CD4-positive, alpha-beta T cell treated with Interleukin-21 for 1 hour (primary cell): ENCODE data around the gene DPP3.
"Not testable (repeated sequence)": the region's sequence is repeated elsewhere in the genome, so short reads cannot be mapped to it uniquely, and the experiment has no call there.

ENCODE experiments used
- DNase-seq: peaks from one replicate; pipeline ENCODE4 v3.0.0-alpha.2; 2020

Gene DPP3, protein sequence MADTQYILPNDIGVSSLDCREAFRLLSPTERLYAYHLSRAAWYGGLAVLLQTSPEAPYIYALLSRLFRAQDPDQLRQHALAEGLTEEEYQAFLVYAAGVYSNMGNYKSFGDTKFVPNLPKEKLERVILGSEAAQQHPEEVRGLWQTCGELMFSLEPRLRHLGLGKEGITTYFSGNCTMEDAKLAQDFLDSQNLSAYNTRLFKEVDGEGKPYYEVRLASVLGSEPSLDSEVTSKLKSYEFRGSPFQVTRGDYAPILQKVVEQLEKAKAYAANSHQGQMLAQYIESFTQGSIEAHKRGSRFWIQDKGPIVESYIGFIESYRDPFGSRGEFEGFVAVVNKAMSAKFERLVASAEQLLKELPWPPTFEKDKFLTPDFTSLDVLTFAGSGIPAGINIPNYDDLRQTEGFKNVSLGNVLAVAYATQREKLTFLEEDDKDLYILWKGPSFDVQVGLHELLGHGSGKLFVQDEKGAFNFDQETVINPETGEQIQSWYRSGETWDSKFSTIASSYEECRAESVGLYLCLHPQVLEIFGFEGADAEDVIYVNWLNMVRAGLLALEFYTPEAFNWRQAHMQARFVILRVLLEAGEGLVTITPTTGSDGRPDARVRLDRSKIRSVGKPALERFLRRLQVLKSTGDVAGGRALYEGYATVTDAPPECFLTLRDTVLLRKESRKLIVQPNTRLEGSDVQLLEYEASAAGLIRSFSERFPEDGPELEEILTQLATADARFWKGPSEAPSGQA

DNA sequence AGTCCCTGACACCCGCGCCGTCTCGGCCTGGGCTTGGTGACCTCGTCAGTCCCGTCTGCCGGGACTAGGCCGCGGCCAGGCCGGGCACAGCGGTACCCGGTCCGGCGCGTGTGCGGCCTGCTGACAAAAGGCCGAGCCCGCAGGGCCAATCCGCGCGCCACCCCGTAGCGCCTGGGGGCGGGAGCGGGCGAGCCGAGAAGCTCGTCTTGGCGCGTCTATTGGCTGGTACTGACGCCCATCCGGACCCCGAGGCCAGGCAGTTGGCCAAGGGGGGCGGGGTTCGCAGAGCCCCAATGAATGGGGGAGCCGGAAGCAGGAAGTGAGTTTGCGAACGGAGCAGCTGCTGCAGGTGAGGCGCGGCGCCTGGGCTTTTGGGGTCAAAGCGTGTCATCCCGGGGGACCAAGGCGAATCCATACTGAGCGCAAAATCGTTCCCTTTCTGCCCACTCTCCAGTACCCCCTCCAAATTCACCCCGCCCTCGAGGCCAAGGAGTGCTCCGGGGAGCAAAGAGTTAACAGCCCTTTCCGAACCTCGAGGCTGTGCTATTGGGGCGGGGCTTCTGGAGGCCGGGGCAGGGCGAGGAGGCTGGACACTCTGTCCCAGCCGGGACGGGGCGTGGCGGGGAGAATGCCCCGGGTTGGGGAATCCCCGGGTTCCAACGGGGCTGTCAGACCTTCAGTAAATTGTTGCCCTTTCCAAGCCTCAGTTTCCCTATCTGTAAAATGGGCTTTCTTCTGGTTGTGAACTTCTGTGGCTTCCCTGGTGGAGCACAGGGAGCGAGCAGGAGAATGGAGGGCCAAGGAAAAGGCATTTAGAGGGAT, at the start of gene DPP3:
Gene DPP3 (plus strand): TSS at position 318 of the 822 bp plus-strand sequence. CDS start 1,767 bp downstream, outside the sequence.
- peak; percentile 95 for DNase-seq

DNA sequence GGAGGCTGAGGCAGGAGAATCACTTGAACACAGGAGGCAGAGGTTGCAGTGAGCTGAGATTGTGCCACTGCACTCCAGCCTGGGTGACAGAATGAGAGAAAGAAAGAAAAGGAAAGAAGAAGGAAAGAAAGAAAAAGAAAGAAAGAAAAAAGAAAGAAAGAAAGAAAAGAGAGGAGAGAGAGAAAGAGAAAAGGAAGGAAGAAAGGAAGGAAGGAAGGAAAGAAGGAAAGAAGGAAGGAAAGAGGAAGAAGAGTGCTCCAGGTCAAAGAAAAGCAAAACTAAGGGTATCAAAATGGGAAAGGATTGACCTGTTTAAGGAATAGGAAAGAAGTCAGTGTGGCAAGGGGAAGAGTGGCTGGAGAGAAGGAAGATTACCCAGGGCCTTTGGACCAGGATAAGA, 48.9 kb upstream of the DPP3 start:
- not testable (repeated sequence) for DNase-seq

DNA sequence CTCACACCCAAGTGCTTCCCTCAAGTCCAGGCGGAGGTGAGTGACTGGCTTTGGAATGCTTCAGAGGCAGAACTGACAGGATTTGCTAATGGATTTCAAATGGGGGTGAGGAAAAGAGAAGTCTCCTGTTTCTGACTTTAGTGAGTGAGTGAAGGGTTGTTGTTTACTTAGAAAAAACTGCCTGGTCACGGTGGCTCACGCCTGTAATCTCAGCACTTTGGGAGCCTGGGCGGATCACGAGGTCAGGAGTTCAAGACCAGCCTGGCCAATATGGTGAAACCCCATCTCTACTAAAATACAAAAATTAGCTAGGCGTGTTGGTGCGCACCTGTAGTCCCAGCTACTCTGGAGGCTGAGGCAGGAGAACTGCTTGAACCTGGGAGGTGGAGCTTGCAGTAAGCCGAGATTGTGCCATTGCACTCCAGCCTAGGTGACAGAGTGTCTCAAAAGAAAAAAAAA, 48.3 kb upstream of the DPP3 start:
- DNase-seq: not testable (repeated sequence)

DNA sequence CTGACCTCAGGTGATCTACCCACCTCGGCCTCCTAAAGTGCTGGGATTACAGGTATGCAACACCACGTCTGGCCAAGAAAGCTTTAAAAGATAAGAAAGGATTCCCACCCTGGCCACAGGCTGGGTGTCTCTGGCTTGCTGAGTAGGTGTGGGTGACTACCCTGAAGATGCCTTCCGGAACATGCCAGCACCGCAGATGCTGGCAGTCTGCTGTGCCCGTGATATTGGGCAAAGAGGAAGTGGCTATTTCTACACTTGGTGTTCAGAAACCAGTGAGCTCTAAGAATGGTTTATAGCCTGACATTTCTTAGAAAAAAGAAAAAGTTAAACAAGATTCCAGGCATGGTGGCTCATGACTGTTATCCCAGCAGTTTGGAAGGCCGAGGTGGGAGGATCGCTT, 47.6 kb upstream of the DPP3 start:
- no peak for DNase-seq

DNA sequence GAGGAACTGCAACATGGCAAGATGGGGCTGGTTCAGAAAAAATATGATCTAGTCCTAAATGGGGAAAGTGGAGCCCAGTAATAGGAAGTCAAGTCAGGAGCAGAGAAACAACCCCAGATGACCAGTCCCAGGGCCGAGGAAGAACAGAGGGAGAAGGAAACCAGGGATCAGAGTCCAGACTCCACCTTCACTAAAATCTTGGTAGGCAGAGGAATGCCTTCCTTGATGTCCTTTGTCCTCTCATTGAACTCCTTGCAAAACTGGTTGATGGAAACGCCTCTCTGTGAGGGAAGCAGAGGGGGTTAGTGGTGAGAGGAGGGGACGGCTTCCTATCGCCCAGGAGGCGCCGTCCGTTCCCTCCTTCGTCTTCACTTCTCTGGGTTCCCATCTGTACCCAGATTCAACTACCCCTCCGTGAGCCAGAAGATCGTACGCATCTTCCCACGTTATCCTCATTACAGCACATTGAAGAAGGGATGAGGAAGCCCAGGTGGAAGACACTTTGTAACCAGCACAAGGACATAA, 42.2 kb upstream of the DPP3 start:
- no peak for DNase-seq

DNA sequence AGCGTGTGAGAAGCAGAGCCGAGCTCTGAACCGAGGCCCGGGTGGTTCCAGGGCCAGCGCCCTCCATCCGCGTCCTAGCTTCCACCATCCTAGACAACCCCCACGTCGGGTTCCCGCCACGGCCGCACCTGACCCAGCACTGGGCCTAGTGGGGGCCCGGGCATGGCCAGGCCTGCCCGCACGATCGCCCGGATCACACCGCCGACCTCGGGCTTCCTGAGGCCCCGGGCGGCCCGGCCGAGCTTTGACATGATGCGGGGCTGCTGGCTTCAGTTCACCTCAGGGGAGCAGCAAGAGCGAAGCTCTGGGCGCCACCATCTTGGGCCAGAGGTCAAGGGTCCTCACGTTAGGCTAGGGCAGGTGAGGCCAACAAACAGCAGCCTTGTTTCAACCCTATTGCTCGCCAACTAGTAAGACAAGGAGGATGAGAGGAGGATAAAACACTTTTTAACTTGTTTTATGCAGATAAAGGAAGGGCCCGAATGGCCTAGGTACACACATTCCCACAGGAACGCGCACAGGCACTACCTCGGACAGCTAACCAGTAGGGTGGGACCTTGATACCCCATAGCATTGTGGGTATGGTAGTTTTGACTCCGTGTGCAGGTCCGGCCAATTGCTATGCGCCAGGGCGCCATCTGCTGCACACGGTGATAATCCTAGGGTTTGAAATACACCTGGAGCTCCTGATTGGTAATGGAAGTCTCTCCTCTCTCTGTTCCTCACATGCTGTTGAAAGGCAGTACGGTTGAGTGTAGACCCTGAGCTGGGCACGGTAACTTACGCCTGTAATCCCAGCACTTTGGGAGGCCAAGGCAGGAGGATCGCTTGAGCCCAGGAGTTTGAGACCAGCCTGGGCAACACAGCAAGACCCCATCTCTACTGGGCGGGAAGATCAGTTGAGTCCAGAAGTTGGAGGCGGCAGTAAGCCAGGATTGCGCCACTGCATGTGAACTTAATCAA, 41.4 kb upstream of the DPP3 start, which contains the start of gene MRPL11:
Gene MRPL11 (minus strand): TSS at position 345 of the 963 bp plus-strand sequence. CDS start 94 bp downstream, at position 251.
- peak; percentile 92 for DNase-seq

DNA sequence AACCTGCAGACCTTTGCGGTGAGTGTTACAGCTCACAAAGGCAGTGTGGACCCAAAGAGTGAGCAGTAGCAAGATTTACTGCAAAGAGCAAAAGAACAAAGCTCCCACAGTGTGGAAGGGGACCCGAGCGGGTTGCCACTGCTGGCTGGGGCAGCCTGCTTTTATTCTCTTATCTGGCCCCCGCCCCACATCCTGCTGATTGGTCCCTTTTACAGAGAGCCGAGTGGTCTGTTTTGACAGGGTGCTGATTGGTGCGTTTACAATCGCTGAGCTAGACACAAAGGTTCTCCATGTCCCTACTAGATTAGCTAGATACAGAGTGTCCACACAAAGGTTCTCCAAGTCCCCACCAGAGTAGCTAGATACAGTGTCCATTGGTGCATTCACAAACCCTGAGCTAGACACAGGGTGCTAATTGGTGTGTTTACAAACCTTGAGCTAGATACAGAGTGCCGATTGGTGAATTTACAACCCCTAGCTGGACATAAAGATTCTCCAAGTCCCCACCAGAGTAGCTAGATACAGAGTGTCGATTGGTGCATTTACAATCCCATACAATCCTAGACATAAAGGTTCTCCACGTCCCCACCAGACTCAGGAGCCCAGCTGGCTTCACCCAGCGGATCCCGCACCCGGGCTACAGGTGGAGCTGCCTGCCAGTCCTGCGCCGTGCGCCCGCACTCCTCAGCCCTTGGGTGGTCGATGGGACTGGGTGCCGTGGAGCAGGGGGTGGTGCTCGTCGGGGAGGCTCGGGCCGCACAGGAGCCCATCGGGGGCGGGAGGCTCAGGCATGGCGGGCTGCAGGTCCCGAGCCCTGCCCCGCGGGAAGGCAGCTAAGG, 39.9 kb upstream of the DPP3 start:
- DNase-seq: not testable (repeated sequence)

DNA sequence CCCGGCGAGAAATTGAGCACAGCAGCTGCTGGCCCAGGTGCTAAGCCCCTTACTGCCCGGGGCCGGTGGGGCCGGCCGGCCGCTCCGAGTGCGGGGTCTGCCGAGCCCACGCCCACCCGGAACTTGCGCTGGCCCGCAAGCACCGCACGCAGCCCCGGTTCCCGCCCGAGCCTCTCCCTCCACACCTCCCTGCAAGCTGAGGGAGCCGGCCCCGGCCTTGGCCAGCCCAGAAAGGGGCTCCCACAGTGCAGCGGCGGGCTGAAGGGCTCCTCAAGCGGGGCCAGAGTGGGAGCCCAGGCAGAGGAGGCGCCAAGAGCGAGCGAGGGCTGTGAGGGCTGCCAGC, 39.3 kb upstream of the DPP3 start:
- not testable (repeated sequence) for DNase-seq

DNA sequence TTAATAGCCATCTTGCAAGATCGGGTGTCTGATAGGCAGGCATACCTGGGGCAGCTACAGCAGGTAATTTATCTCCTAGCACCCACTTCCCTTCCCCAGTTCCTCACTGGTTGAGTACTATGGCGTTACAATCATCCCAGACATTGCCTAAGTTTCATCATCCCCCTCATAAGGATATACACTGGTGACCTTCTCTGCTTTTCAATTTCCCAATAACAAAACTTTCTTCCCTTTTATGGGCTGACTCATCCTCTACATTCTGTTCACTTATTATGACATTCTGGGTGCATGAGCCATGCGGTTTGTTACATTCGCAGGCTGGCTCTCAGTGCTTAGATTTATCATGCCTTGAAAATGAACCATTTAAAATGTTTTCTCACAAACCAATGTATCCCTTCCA, 36.6 kb upstream of the DPP3 start:
- no peak for DNase-seq

DNA sequence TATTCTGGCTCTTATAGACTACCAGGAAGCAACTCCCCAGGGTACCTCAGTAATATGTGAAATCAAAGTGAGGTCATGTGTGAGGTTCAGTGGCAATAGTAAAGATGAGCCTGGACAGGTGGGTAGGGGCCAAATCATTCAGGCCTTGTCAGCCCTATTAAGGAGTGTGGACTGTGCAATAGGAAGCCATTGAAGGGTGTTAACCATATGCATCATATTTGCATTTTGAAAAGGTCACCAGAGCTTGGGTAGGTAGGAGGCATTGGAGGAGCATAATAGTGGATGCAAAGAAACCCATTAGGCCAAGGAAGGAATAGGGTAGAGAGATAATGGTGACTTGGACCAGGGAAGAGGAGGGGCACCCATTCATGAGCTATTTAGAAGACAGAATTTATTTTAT, 33.2 kb upstream of the DPP3 start:
- DNase-seq: no peak

DNA sequence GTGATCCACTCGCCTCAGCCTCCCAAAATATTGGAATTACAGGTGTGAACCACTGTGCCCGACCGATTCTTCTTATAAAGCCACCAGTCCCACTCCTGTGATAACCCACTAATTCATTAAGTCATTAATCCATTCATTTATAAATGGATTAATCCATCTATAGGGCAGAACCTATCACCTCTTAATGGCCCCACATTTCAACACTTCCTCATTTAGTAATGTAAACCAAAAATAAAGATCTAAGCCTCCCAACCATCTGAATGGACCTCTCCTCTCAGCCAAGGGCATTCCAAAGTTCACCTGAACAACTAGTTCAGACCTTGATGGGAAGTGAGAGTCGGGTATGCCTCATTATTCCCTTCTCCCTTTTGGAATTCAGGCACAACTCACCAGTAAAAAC, 31.7 kb upstream of the DPP3 start:
- DNase-seq: no peak

DNA sequence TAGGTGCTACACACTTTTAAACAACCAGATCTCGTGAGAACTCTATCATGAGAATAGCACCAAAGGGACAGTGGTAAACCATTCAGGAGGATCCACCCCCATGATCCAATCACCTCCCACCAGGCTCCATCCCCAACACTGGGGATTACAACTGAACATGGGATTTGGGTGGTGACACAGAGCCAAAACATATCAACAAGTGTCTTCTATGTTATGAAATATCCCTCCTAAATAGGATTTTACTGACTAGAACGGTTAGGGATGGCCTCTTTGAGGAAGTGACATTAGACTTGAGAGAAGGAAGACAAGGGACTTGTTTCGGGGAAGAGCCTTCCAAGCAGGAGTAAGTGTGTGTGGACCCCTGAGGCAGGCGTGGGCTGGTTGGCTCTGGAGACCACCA, 29.7 kb upstream of the DPP3 start:
- DNase-seq: no peak

DNA sequence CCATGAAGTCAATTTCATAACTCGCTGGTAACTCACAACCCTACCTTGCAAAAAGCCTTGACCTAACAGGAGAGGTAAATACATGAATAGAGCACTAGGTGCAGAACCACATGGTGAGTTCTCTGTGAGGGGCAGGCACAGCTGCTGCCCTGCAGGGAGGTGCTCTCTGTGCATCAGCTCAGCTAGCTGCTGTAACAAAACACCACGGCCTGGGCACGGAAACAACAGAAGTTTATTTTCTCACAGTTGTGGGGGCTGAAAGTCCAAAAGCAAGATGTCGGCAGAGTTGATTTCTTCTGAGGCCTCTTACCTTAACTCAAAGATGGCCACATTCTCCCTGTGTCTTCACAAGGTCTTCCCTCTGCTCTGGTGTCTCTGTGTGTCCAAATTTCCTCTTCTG, 28.6 kb upstream of the DPP3 start:
- DNase-seq: no peak

DNA sequence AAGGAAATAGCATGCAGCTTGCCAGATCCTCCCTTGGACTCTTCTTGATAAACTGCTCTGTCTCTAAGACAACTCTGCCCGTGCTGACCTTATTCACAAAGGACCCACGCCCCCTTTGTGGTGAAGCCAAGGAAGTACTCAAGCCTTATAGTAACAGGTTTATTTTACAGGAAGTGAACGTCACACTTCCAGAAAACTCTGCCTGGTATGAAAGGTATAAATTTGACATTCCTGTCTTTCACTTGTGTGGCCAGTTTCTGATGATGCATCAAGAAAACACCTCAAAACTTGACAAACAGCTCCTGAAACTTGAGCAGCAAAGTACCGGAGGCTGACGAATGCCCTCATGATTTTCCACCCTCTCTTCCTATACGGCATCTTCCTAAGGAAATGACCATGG, 26.0 kb upstream of the DPP3 start:
- DNase-seq: no peak

DNA sequence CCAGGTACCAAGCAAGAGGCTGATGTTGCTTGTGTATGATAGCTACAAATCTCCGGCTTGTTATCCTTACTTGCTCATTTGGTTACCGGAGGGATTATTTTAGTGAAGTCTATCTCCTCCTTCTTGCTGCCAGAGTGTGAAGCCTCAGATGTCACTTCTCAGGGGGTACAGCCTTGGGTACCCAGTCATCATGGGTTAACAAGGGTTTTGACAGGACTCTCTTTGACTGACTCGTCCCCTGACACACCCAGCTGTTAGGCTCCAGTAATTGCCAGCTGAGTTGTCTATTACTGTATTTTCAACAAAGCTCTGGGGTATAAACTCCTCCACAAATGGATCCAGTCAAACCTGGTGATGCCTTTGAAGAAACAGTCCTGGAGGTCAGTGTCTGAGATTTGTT, 25.4 kb upstream of the DPP3 start:
- DNase-seq: no peak

DNA sequence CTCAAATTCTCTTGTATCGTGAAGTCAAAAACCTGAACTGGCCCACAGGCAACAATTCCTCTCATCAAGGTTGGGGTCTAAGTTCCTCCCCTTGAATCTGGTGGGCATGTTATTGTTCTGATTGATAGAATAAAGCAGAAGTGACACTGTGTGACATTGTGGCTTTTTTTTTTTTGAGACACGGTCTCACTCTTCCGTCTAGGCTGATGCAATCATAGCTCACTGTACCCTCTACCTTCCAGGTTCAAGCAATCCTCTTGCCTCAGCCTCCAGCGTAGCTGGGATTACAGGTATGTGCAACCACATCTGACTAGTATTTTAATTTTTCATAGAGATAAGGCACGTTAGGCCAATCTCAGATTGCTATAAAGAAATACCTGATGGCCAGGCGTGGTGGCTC, 22.4 kb upstream of the DPP3 start:
- no peak for DNase-seq

DNA sequence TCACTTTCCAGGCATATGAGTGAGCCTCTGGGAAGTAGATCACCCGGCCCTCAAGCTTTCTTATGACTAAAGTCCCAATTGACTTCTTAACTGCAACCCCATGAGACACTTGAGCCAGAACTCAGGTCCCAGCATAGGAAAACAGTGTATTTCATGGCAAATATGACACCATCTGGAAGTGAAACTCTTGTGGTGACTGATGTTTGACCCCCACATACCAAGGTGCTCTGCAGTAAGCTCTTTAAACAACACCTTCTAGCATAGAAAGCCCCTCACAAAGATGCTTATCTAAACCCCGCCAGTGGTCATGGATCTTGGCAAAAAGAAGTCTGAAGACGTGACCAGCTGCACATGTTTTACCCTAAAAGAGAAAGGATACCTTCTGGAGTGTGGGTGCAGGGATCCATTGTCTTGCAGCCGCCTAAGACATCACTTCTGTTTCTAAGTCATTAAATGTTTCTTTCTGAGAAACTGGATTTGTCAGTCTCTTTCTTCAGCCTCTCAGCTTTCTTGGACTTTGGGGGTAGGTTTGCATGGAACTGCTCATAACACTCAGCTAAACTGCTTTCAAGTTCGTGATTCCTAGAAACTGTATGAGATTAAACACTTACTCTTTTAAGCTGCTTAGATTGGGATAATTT, 21.0 kb upstream of the DPP3 start:
- DNase-seq: no peak

DNA sequence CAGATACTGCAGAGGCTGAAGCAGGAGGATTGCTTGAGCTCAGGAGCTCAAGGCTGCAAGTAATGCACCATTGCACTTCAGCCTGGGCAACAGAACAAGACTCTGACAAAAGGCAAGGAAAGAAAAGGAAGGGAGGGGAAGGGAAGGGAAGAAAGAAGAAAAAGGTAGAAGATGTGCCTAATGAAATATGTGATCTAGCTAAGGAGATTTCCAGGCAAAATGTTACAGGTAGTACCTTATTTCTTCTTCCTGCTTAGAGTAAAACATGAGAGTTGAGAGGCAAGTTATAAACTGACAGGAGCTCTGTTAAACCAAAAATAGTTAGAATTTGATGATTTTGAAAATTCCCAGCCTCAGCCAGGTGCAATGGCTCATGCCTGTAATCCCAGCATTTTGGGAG, 18.2 kb upstream of the DPP3 start:
- DNase-seq: no peak

DNA sequence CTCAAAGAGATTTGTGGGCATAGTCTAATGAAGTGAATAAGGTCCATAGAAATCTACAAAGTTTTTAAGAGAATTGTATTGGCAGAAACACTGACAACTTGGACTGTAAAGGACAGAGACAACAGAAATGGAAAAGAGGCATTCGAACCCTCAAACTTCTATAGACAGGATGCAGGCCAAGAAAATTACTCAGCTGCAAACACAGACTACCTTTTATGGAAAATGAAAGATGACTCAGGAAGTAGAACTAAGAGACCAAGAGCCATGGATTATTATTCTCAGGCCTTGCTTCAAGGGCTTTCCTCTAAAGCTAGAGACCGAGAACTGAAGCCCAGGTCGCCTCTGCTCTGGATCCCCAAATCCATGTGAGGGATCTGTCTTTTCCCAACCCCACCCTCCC, 17.3 kb upstream of the DPP3 start:
- DNase-seq: no peak

DNA sequence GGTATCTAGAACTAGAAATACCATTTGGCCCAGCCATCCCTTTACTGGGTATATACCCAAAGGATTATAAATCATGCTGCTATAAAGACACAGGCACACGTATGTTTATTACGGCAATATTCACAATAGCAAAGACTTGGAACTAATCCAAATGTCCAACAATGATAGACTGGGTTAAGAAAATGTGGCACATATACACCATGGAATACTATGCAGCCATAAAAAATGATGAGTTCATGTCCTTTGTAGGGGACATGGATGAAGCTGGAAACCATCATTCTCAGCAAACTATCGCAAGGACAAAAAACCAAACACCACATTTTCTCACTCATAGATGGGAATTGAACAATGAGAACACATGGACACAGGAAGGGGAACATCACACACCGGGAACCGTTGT, 16.1 kb upstream of the DPP3 start:
- DNase-seq: not testable (repeated sequence)
